OCI-LY1 (cell line): Measurements from ENCODE around the gene FOXK2.

ENCODE experiments used
- H2AFZ ChIP-seq: fragments of 200-600 bp; sonication (generic), shearing (Covaris generic); 2 replicates; pipeline ENCODE4 v1.6.0; 2014; ENCODE audit warnings: antibody characterized with exemption, mild to moderate bottlenecking, low read length
- H3F3A ChIP-seq: fragments of 200-600 bp; sonication (generic), shearing (Covaris generic); 2 replicates; pipeline ENCODE4 v1.6.0; 2014; ENCODE audit warnings: mild to moderate bottlenecking, antibody characterized with exemption, low read length, moderate library complexity; ENCODE audit not compliant: insufficient read depth
- H3K27ac ChIP-seq: fragments of 200-600 bp; sonication (generic); 2 replicates; pipeline ENCODE4 v1.5.1; 2014; ENCODE audit warnings: low read length, mixed run types, mild to moderate bottlenecking, low read depth; ENCODE audit not compliant: poor library complexity, severe bottlenecking
- H3K27me3 ChIP-seq: fragments of 200-600 bp; sonication (generic); 2 replicates; pipeline ENCODE4 v1.6.0; 2014; ENCODE audit warnings: antibody characterized with exemption, mild to moderate bottlenecking, low read length, moderate library complexity; ENCODE audit not compliant: insufficient read depth
- H3K36me3 ChIP-seq: fragments of 200-600 bp; sonication (generic); 2 replicates; pipeline ENCODE4 v1.6.1; 2014; ENCODE audit warnings: mild to moderate bottlenecking, antibody characterized with exemption, low read length, moderate library complexity, mixed read lengths; ENCODE audit not compliant: insufficient read depth
- H3K4me1 ChIP-seq: fragments of 200-600 bp; sonication (generic); 2 replicates; pipeline ENCODE4 v1.5.1; 2014; ENCODE audit warnings: mild to moderate bottlenecking, low read length, moderate library complexity; ENCODE audit not compliant: insufficient read depth, severe bottlenecking
- H3K4me2 ChIP-seq: fragments of 200-600 bp; sonication (generic), shearing (Covaris generic); 2 replicates; pipeline ENCODE4 v1.6.1; 2014; ENCODE audit warnings: low read length
- H3K4me3 ChIP-seq: fragments of 200-600 bp; sonication (generic); 2 replicates; pipeline ENCODE4 v1.5.1; 2014; ENCODE audit warnings: low read length, low read depth, mild to moderate bottlenecking, mixed read lengths; ENCODE audit not compliant: poor library complexity, severe bottlenecking
- H3K79me2 ChIP-seq: fragments of 200-600 bp; shearing (Covaris generic); 2 replicates; pipeline ENCODE4 v1.6.1; 2016; ENCODE audit warnings: mixed run types, low read length, mixed read lengths; ENCODE audit not compliant: insufficient read depth
- H3K9ac ChIP-seq: fragments of 200-600 bp; sonication (generic), shearing (Covaris generic); 2 replicates; pipeline ENCODE4 v1.6.1; 2014; ENCODE audit warnings: mild to moderate bottlenecking, low read length, mixed read lengths
- H3K9me2 ChIP-seq: fragments of 200-600 bp; sonication (generic), shearing (Covaris generic); 2 replicates; pipeline ENCODE4 v1.6.1; 2014; ENCODE audit warnings: low read depth, mild to moderate bottlenecking, low read length, mixed read lengths
- H3K9me3 ChIP-seq: fragments of 200-600 bp; shearing (Covaris generic); 2 replicates; pipeline ENCODE4 v1.6.1; 2014; ENCODE audit warnings: low read length, mixed read lengths
- H4K20me1 ChIP-seq: fragments of 200-600 bp; sonication (generic), shearing (Covaris generic); 2 replicates; pipeline ENCODE4 v1.6.0; 2016; ENCODE audit warnings: mild to moderate bottlenecking, low read length; ENCODE audit not compliant: insufficient read depth
- CTCF ChIP-seq: fragments of 200-600 bp; sonication (generic), shearing (Covaris generic); IDR thresholded peaks from 2 replicates; pipeline ENCODE4 v1.5.1; 2017; ENCODE audit warnings: mild to moderate bottlenecking, antibody characterized with exemption, low read length, moderate library complexity, mixed read lengths
- EZH2 ChIP-seq: fragments of 200-600 bp; sonication (generic), shearing (Covaris generic); IDR thresholded peaks from 2 replicates; pipeline ENCODE4 v1.8.0; 2017; ENCODE audit warnings: borderline replicate concordance, mixed run types, mild to moderate bottlenecking, antibody characterized with exemption, low read length, moderate library complexity, mixed read lengths

FOXK2 gene

GRCh38 chr17:82497483-82498405 lies 21.8 kb upstream of the FOXK2 start:
- H3K27me3 ChIP-seq: no peaks in the 10 kb centered on the region
- TF ChIP-seq EZH2 (no peak), CTCF (no peak)
- H3K27ac ChIP-seq: peak overlapping the region; percentile 83
- H3K4me3 ChIP-seq: peak overlapping the region; percentile 54
- H3K9me3 ChIP-seq: no peaks in the 10 kb centered on the region
- no peaks in the 10 kb centered on the region for H3K9me2 ChIP-seq
- H3F3A ChIP-seq: 0 out of 2 replicates have a peak, but pooled peaks cover 6% of the 10 kb centered on the region
- peak overlapping the region; percentile 73 for H3K4me2 ChIP-seq
- no peak overlapping the region for H2AFZ ChIP-seq
- H3K4me1 ChIP-seq: peaks cover 54% of the 10 kb centered on the region
- no peaks in the 10 kb centered on the region for H3K79me2 ChIP-seq
- H3K36me3 ChIP-seq: no peaks in the 10 kb centered on the region; the same call in 1 of the 2 replicates
- H3K9ac ChIP-seq: peak overlapping the region; percentile 73
- no peaks in the 10 kb centered on the region for H4K20me1 ChIP-seq

GRCh38 chr17:82502207-82502606 lies 17.3 kb upstream of the FOXK2 start:
- no peaks in the 10 kb centered on the region for H3K79me2 ChIP-seq
- H3K4me1 ChIP-seq: peaks cover 35% of the 10 kb centered on the region
- H3K36me3 ChIP-seq: no peaks in the 10 kb centered on the region; the same call in 1 of the 2 replicates
- H3K9me2 ChIP-seq: no peaks in the 10 kb centered on the region
- H3K27ac ChIP-seq: peak overlapping the region; percentile 46
- TF ChIP-seq EZH2: no peak
- H3K27me3 ChIP-seq: no peaks in the 10 kb centered on the region
- no peak overlapping the region for H3K4me2 ChIP-seq
- no peaks in the 10 kb centered on the region for H3F3A ChIP-seq
- H3K9me3 ChIP-seq: 0 out of 2 replicates have a peak, but pooled peaks cover 3% of the 10 kb centered on the region
- no peak overlapping the region for H2AFZ ChIP-seq
- no peak overlapping the region for H3K4me3 ChIP-seq
- no peak overlapping the region for H3K9ac ChIP-seq
- H4K20me1 ChIP-seq: no peaks in the 10 kb centered on the region

- TF ChIP-seq EZH2: no peak
- no peak for TF ChIP-seq CTCF
- H3K9ac ChIP-seq: no peak overlapping the region
- no peak overlapping the region for H3K4me3 ChIP-seq
- H4K20me1 ChIP-seq: no peaks in the 10 kb centered on the region
- no peak overlapping the region for H2AFZ ChIP-seq
- H3K27ac ChIP-seq: peak overlapping the region; percentile 70
- no peaks in the 10 kb centered on the region for H3K27me3 ChIP-seq
- H3K4me2 ChIP-seq: no peak overlapping the region
- no peaks in the 10 kb centered on the region; the same call in 1 of the 2 replicates for H3K36me3 ChIP-seq
- H3K9me3 ChIP-seq: 0 out of 2 replicates have a peak, but pooled peaks cover 3% of the 10 kb centered on the region
- H3K79me2 ChIP-seq: no peaks in the 10 kb centered on the region
- no peaks in the 10 kb centered on the region for H3F3A ChIP-seq
- peaks cover 26% of the 10 kb centered on the region for H3K4me1 ChIP-seq
- no peaks in the 10 kb centered on the region for H3K9me2 ChIP-seq
Observed at GRCh38 chr17:82503094-82503727, 16.3 kb upstream of the FOXK2 start.
